HG03103 (cell line): ENCODE data around the gene MBNL1.

Experiments
- ATAC-seq: cut with Tn5 transposase; IDR thresholded peaks from one replicate; pipeline ENCODE4 v1.9.1; 2021; ENCODE audit warnings: low read depth; ENCODE audit not compliant: unreplicated experiment

Gene MBNL1

DNA sequence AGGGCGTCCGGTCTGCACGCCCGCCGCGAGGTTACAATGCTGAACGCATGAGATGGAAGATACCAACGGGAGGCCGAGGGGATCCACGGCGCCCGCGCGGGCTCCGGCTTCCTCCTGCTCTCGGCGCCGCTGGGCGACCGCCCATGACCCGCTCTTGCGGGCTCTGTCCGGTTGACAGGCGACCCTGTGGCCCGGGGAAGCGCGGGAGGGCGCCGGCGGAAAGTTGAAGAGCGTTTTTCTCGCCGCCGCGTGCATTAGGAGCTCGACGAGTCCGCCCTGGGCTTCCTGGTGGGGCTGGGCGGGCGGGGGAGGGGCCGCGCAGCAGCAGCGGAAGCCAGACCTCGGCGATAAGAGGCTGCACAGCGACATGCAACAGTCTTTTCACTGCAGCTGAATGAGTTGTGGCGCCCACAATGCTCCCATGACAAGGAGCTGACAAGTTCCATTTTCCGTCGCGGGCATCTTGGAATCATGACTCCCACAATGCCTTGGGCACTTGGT, at the start of gene MBNL1:
Gene MBNL1 (plus strand): TSS at position 375 of the 501 bp plus-strand sequence. CDS start 31,265 bp downstream, outside the sequence.
- ATAC-seq, result peak; percentile 59

DNA sequence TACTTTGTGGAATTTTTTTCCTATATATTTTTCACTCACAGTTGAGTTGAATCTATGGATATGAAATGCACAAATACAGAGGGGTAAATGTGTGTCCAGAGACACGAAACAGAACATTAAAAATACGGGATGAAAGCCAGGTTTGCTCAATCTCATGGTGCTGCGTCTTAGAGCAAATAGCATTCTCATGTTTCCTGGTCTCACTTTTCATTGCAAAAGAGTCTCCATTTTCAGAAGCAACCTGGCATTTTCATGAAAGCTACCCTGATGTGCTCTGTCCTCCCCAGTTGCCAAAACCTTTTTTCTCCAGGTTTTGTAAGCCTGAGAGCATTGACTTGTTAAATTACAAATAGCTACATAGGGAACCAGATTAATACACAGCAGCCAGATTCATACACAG, 49.5 kb upstream of the MBNL1 start:
- ATAC-seq, result no peak

DNA sequence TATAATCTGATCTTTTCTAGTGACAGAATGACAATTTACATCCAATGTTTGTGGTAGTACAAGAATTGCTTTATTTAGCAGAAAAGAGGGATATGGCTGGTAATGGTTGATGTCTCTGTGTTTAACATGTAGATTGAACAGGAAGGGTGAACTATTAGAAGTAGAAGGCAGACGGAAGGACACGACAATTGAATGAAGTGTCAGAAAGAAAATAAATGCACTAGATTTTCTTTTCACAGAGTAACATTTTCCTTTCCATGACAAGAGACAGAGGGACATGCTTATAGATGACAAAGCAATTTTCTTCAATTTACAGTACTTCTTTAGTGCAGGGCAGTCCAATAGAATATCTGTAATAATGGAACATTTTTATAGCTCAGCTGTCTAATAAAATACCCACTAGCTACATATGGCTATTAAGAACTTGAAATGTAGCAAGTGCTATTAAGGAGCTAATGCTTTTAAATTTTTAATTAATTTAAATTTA, 48.9 kb upstream of the MBNL1 start:
- ATAC-seq, result no peak

- no peak for ATAC-seq
Measured at GRCh38 chr3:152222327-152222726, 46.4 kb upstream of the MBNL1 start.

GRCh38 chr3:152225201-152225600, 43.5 kb upstream of the MBNL1 start:
- ATAC-seq, result no peak

- no peak for ATAC-seq
Measured at GRCh38 chr3:152226176-152226575, 42.6 kb upstream of the MBNL1 start.

DNA sequence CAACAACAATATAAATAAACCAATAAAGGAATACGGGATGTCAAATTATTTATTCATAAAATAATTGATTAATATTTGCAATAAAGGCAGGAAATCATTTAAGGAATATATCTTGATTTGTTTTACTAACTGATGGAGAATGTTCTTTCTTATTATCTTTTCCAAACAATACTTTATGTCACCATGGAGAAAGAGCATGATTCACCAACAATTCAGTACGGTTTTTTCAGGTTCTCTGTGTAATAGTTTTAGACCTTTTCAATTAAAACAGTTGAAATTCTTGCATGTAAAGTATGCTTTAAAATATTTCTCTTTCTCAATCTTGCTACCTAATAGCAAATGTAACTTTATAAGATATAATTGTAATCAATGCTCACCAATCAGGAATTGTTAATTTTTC, 41.7 kb upstream of the MBNL1 start:
- no peak for ATAC-seq

- ATAC-seq, result no peak
Measured at GRCh38 chr3:152229692-152230091, 39.0 kb upstream of the MBNL1 start.

DNA sequence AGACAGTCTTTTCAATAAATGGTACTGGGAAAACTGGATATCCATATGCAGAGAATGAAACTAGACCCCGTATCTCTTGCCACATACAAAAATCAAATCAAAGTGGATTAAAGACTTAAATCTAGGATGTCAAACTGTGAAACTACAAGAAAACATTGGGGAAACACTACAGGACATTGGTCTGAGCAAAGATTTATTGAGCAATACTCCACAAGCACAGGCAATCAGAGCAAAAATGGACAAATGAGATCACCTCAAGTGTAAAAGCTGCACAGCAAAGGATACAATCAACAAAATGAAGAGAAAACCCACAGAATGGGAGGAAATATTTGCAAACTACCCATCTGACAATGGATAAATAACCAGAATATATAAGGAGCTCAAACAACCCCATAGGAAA, 38.4 kb upstream of the MBNL1 start:
- no peak for ATAC-seq

GRCh38 chr3:152232001-152232400, 36.7 kb upstream of the MBNL1 start:
- no peak for ATAC-seq

DNA sequence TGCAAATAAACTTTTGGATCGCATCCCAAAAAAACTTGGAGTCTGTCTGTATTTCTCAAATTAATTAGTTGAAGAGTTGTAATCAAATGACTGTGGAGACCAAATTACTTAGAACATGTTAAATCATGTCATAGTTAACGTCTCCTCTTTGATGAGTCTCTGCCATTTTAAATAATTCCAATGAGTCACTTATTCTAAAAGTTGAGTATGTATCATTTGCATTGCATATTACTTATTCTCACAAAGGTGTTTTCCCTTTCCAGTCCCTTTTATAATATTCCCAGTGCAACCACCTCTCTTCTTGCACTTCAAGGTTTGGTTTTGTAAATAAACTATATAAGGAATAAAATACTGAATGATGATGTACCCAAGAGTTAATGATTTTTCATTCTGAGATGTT, 36.0 kb upstream of the MBNL1 start:
- no peak for ATAC-seq

- ATAC-seq, result no peak
Measured at GRCh38 chr3:152234657-152235375, 33.9 kb upstream of the MBNL1 start.

GRCh38 chr3:152235709-152236298, 32.9 kb upstream of the MBNL1 start:
- ATAC-seq, result no peak

DNA sequence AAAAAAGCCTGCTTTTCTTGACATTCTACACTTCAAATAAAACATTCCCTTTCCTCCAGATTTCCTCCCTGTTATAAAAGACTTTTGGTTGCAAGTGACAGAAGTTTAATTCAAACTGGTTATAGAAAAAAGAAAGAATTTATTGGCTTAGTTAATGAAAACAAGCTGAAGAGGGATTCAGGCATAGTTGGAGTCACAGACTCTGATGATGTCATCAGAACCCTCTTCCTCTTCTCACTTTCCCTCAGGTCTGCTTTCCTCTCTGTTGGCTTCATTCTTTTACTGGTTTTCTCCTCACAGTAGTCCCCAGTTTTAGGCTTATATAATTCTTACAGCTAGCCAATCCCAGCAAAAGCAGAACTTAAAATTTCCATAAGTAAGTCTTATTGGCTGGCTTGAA, 32.0 kb upstream of the MBNL1 start:
- no peak for ATAC-seq

DNA sequence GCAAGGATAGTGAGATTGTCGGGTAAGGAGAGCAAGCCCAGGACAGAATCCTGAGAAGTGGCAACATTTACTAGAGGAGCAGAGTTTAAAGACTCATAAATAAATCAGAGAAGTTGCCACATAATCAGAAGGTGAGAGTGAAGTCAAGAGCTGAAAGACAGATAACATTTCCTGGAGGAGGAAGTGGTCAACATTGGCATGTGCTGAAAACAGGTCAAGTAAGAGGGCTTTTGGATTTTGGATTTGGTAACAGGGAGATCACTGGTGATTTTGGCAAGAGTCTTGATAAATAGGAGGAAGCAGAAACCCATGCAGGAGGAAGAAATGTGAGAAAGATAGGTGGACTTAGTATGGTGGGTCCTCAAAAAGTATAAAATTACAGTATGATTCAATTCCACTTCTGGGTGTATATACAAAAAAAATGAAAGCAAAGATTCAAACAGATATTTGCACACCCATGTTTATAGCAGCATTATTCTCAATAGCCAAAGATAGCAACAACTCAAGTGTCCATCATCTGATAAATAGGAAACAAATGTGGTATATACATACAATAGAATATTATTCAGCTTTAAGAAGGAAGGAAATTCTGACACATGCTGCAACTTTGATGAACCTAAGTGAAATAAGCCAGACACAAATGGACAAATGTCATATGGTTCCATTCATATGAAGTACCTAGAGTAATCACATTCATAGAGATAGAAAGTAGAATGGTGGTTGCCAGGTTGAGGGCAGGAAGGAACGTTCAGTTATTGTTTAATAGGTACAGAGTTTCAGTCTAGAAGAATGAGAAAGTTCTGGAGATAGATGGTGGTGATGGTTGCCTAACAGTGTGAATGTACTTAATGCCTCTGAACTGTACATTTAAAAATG, 27.3 kb upstream of the MBNL1 start:
- ATAC-seq, result peak; percentile 38

DNA sequence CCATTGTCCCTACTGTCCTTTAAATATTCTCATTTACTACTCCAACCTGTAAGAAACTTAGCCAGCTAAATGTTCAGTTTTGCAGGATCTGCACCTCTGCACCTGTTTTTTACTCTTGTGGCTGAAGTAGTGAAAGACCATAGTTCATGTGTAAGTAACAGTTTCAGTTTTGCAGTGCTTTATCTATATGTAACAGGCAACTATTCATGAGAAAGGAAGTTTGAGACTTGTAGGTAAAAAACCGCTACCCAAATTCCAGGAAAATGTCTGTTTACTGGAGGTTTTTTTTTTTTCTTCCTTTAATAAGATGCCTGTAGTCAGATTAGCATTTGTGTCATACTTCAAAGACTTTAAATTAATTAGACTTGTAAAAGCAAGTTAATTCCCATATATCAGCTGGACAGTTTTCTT, 25.4 kb upstream of the MBNL1 start:
- ATAC-seq, result peak; percentile 76

- peak; percentile 35 for ATAC-seq
Measured at GRCh38 chr3:152243721-152244516, 24.8 kb upstream of the MBNL1 start.

DNA sequence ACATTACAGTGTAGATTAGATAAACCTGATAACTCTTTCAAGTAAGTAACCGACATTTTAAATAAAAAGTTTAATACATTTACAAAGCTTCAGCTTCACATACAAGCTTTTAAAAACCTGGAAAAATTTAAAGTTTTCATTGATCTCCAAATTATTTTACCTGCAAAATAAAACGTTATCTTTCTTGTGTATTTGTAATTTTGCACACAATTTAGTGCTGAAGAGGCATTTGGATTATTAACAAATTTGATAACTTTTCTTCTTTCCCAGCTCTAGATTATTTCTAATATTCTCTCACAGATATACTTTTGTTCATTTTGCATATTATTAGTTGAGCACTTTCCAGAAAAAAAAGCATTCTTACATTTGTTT, 24.2 kb upstream of the MBNL1 start:
- no peak for ATAC-seq

DNA sequence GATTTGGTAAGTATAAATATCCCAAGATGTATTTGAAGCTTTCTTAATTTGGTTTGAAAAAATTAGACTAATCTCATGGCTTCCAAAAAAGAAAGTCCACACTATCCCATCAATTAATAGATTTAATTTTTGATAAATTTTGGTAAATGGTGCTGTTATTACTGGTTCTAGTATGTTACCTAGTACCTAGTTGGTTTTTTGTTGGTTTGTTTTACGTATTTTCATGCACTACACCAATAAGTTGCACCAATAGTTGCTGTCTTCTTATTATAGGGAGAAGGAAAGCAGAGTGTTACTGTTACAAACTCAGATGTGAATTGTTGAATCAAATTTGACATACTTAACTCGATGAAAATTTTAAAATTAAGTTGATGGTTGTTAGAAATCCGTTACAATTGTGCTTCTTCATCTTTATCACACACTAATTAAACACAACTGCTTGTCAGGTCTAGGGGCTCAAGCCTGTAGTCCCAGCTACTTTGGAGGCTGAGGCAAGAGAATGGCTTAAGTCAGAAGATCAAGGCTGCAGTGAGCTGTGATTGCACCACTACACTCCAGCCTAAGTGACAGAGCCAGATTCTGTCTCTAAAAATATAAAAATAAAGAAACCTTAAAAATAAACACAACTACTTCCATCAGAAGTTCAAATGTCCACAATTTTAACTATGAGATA, 23.1 kb upstream of the MBNL1 start:
- no peak for ATAC-seq

DNA sequence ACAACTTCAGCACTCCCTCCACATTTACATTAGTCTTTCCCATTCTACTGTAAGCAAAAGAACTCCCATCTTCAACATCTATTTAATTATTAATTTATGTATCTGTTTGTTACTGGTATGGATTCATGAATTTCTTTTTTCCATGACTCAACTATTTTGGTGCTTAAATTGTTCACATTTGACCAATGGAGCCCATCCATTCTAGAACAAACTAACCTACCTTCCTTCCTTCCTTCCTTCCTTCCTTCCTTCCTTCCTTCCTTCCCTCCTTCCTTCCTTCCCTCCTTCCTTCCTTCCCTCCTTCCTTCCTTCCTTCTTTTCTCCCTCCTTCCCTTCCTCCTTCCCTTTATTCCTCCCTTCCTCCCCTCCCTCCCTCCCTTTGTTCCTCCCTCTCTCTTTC, 16.8 kb upstream of the MBNL1 start:
- no peak for ATAC-seq
